OCI-LY3 (cell line): ENCODE data around the gene PLEKHA6.

Experiments used
- H2AFZ ChIP-seq: fragments of 200-600, 300-600 bp; shearing (Covaris generic); 2 replicates; pipeline ENCODE4 v1.6.0; 2014; ENCODE audit warnings: antibody characterized with exemption, low read depth, low read length
- H3K27ac ChIP-seq: fragments of 200-600, 300-600 bp; sonication (generic); 2 replicates; pipeline ENCODE4 v1.5.1; 2014; ENCODE audit warnings: mild to moderate bottlenecking, low read length, moderate library complexity, mixed read lengths
- H3K27me3 ChIP-seq: fragments of 200-600, 300-600 bp; sonication (generic); 2 replicates; pipeline ENCODE4 v1.6.1; 2014; ENCODE audit warnings: low read depth, low read length, mixed read lengths
- H3K36me3 ChIP-seq: fragments of 200-600, 300-600 bp; sonication (generic); replicated peaks from 2 replicates; pipeline ENCODE3; 2014; ENCODE audit warnings: low read depth, low read length, mixed read lengths
- H3K4me1 ChIP-seq: fragments of 300-600, 200-600 bp; sonication (generic); 2 replicates; pipeline ENCODE4 v1.6.1; 2014; ENCODE audit warnings: low read length, mixed read lengths
- H3K4me2 ChIP-seq: fragments of 200-600, 300-600 bp; sonication (generic); 2 replicates; pipeline ENCODE4 v1.6.1; 2014; ENCODE audit warnings: low read length, mixed read lengths
- H3K4me3 ChIP-seq: fragments of 300-600, 200-600 bp; sonication (generic); 2 replicates; pipeline ENCODE4 v1.5.1; 2014; ENCODE audit warnings: antibody characterized with exemption, mild to moderate bottlenecking, low read length, moderate library complexity
- H3K79me2 ChIP-seq: fragments of 300-600, 200-600 bp; shearing (Covaris generic); 2 replicates; pipeline ENCODE4 v1.6.1; 2014; ENCODE audit warnings: mild to moderate bottlenecking, low read length, mixed read lengths
- H3K9ac ChIP-seq: fragments of 300-600, 200-600 bp; shearing (Covaris generic); 2 replicates; pipeline ENCODE4 v1.6.0; 2014; ENCODE audit warnings: mild to moderate bottlenecking, low read length, moderate library complexity
- H3K9me3 ChIP-seq: fragments of 200-600, 300-600 bp; shearing (Covaris generic); 2 replicates; pipeline ENCODE4 v1.6.1; 2014; ENCODE audit warnings: low read length, mixed read lengths; ENCODE audit not compliant: insufficient read depth
- H4K20me1 ChIP-seq: fragments of 200-600, 300-600 bp; sonication (generic); 2 replicates; pipeline ENCODE4 v1.6.1; 2016; ENCODE audit warnings: low read length, mixed read lengths; ENCODE audit not compliant: insufficient read depth
- EZH2phosphoT487 ChIP-seq: fragments of 200-600 bp; shearing (Covaris generic); IDR thresholded peaks from 2 replicates; pipeline ENCODE4 v1.6.1; 2018; ENCODE audit warnings: antibody characterized with exemption, mixed run types, low read depth
- TF ChIP-seq, protein P1 (sequence below): fragments of 200-600, 300-600 bp; sonication (generic); IDR thresholded peaks from 2 replicates; pipeline ENCODE4 v1.5.1; 2014; ENCODE audit warnings: antibody characterized with exemption, low read length, low read depth

PLEKHA6 gene

DNA sequence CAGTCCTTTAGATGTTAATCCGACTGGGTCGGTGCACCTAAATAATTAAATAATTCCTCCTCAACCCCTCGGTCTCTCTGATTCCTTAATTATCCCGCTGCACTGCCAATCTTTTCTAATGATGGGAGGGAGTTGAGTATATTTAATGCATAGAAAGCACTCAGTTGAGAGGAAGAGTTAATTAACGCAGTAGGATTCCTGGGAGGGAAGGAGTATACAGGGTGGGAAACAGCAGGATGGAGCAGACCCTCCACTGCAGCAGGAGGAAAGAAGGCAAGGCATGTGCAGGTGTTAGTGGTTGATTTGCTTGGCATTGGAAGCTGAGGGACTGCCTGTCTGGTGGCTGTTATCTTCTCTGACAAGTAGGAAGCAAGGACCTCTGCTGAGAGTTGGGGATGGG, 183.7 kb downstream of the PLEKHA6 start:
- 0 out of 2 replicates have a peak, but pooled peaks cover 5% of the 10 kb centered on the region for H3K9me3 ChIP-seq
- no peak overlapping the region for H3K4me3 ChIP-seq
- TF ChIP-seq, protein P1, sequence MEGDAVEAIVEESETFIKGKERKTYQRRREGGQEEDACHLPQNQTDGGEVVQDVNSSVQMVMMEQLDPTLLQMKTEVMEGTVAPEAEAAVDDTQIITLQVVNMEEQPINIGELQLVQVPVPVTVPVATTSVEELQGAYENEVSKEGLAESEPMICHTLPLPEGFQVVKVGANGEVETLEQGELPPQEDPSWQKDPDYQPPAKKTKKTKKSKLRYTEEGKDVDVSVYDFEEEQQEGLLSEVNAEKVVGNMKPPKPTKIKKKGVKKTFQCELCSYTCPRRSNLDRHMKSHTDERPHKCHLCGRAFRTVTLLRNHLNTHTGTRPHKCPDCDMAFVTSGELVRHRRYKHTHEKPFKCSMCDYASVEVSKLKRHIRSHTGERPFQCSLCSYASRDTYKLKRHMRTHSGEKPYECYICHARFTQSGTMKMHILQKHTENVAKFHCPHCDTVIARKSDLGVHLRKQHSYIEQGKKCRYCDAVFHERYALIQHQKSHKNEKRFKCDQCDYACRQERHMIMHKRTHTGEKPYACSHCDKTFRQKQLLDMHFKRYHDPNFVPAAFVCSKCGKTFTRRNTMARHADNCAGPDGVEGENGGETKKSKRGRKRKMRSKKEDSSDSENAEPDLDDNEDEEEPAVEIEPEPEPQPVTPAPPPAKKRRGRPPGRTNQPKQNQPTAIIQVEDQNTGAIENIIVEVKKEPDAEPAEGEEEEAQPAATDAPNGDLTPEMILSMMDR: no peak
- TF ChIP-seq EZH2phosphoT487: no peak
- no peaks in the 10 kb centered on the region for H3K79me2 ChIP-seq
- no peak overlapping the region for H3K4me2 ChIP-seq
- no peaks in the 10 kb centered on the region for H3K36me3 ChIP-seq
- no peak overlapping the region for H3K9ac ChIP-seq
- H4K20me1 ChIP-seq: no peaks in the 10 kb centered on the region
- H3K27me3 ChIP-seq: peaks cover 47% of the 10 kb centered on the region
- no peak overlapping the region for H3K27ac ChIP-seq
- H2AFZ ChIP-seq: no peak overlapping the region
- H3K4me1 ChIP-seq: no peaks in the 10 kb centered on the region

DNA sequence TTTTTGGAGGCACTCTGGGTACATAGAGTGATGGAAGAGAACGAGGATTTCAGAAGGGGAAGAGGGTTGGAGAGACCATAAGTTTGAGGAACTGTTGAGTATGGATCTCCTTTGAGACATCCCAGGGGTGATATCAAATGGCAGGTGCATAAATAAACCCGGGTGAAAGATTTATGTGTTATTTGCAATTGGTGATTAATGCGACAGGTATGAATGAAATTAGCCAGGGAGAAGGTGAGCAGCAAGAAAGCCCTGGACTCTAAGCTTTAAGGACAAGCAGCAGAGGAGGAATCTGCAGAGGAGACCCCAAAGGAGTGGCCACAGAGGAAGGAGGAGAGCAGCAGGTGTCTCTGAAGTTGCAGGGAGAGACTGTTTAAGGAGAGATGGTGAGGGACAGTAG, 184.8 kb downstream of the PLEKHA6 start:
- peaks cover 15% of the 10 kb centered on the region for H3K9me3 ChIP-seq
- H3K36me3 ChIP-seq: no peaks in the 10 kb centered on the region
- no peaks in the 10 kb centered on the region for H4K20me1 ChIP-seq
- H3K9ac ChIP-seq: no peak overlapping the region
- H3K4me3 ChIP-seq: no peak overlapping the region
- peaks cover 47% of the 10 kb centered on the region for H3K27me3 ChIP-seq
- H2AFZ ChIP-seq: no peak overlapping the region
- no peak overlapping the region for H3K4me2 ChIP-seq
- TF ChIP-seq, protein P1: no peak
- no peak for TF ChIP-seq EZH2phosphoT487
- H3K4me1 ChIP-seq: no peaks in the 10 kb centered on the region
- H3K79me2 ChIP-seq: no peaks in the 10 kb centered on the region
- no peak overlapping the region for H3K27ac ChIP-seq

DNA sequence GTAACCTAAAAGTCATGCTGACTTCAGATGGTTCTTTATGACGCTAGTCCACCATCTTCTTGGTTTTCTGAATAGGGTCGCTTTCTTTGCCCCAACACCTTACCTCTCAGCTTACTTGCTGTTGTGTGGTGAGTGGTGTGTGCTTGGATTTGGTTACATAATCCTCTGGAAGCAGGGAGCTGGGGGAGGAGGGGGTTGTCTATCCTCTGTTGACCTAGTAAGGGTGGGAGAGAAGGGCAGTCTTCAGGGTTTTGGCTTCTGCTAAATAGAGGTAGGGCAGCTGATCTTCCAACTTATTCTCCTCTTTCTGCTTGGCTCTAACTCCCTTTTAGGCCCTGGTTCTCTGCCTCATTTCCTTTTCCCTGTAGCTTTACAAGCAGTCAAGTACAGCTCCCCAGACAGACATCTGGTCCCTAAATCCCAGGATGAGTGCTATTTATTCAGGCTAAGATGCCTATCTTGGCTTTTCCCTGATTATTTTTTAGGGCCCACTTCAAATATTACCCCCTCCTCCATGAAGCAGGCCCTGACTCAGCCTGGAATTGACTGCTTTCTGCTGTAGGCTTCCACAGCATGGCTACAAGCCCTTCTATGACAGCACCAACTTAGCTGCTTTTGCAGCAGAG, 187.2 kb downstream of the PLEKHA6 start:
- no peak overlapping the region for H3K27ac ChIP-seq
- no peaks in the 10 kb centered on the region for H3K36me3 ChIP-seq
- no peaks in the 10 kb centered on the region for H3K79me2 ChIP-seq
- no peaks in the 10 kb centered on the region for H4K20me1 ChIP-seq
- no peak overlapping the region for H3K9ac ChIP-seq
- no peak for TF ChIP-seq EZH2phosphoT487
- TF ChIP-seq, protein P1: no peak
- no peak overlapping the region for H3K4me3 ChIP-seq
- H3K27me3 ChIP-seq: peaks cover 41% of the 10 kb centered on the region
- peaks cover 28% of the 10 kb centered on the region for H3K9me3 ChIP-seq
- no peak overlapping the region for H2AFZ ChIP-seq
- H3K4me2 ChIP-seq: no peak overlapping the region
- no peaks in the 10 kb centered on the region for H3K4me1 ChIP-seq

DNA sequence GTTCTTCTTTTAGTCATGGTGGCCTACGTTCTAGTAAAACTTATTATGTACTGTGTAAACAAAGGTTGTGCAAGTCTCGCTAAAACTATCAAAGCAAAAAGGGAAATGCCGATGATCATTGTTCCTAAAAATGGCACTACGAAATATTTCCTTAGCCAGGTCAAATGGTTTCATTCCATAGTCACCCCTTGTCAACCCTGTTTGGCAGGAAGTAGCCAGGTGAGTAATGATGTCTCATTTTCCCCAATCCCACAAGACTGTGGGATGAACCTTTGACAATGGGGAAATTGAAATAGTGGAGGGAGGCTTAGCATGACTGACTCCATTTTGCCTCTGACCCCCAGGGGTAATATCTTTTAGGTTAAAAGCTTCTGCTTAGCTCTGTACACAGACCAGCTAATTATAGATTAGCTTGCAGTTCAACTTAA, 188.0 kb downstream of the PLEKHA6 start:
- Histone ChIP-seq H3K9ac (no peak overlapping the region), H3K4me3 (no peak overlapping the region), H3K79me2 (no peaks in the 10 kb centered on the region), H3K27ac (no peak overlapping the region), H3K4me2 (no peak overlapping the region), H2AFZ (no peak overlapping the region), H3K4me1 (no peaks in the 10 kb centered on the region), H3K9me3 (peaks cover 28% of the 10 kb centered on the region), H4K20me1 (no peaks in the 10 kb centered on the region), H3K27me3 (peaks cover 33% of the 10 kb centered on the region), H3K36me3 (no peaks in the 10 kb centered on the region)
- no peak for TF ChIP-seq EZH2phosphoT487
- TF ChIP-seq, protein P1: no peak
